Memory B cell (primary cell): Measurements from ENCODE around the gene BCAR1.
A peak's percentile ranks its signal among the peaks of the same experiment; 100 is the strongest.

Source experiments
- ATAC-seq: fragments of 150-1000 bp; cut with Tn5 transposase; 2 replicates; pipeline ENCODE4 v1.10.0; 2021; ENCODE audit warnings: low read depth, mild to moderate bottlenecking, moderate library complexity
- DNase-seq, 2 donors: peaks; one replicate each; pipeline ENCODE4 v3.0.0; 2022; ENCODE audit warnings: low spot score in 2 of 2
- H3K27ac Mint-ChIP-seq: one replicate; pipeline ENCODE4 v1.8.0; 2022; ENCODE audit warnings: mild to moderate bottlenecking, moderate library complexity, mixed read lengths
- H3K27me3 Mint-ChIP-seq: one replicate; pipeline ENCODE4 v1.8.0; 2022; ENCODE audit warnings: mixed read lengths
- H3K36me3 Mint-ChIP-seq: one replicate; pipeline ENCODE4 v1.8.0; 2022; ENCODE audit warnings: mild to moderate bottlenecking, mixed read lengths
- H3K4me1 Mint-ChIP-seq: one replicate; pipeline ENCODE4 v1.8.0; 2022; ENCODE audit warnings: mixed read lengths
- H3K4me3 Mint-ChIP-seq: one replicate; pipeline ENCODE4 v1.8.0; 2022; ENCODE audit warnings: mild to moderate bottlenecking, moderate library complexity, mixed read lengths
- H3K9me3 Mint-ChIP-seq: one replicate; pipeline ENCODE4 v1.8.0; 2022; ENCODE audit warnings: mixed read lengths

Gene BCAR1

GRCh38 chr16:75251280-75252048 lies at the start of gene BCAR1:
Gene BCAR1, minus strand, starts transcription at chr16:75251624. Its CDS starts 142 bp downstream, at chr16:75251482.
- ATAC-seq = peak; percentile 34
- Mint-ChIP-seq H3K36me3 (no peaks in the 10 kb centered on the region), H3K4me1 (peaks cover 9% of the 10 kb centered on the region), H3K4me3 (peak within 1 kb of the TSS; percentile 85), H3K27ac (no peak within 1 kb of the TSS), H3K27me3 (peaks cover 30% of the 10 kb centered on the region), H3K9me3 (no peaks in the 10 kb centered on the region)
- DNase-seq = no peak

DNA sequence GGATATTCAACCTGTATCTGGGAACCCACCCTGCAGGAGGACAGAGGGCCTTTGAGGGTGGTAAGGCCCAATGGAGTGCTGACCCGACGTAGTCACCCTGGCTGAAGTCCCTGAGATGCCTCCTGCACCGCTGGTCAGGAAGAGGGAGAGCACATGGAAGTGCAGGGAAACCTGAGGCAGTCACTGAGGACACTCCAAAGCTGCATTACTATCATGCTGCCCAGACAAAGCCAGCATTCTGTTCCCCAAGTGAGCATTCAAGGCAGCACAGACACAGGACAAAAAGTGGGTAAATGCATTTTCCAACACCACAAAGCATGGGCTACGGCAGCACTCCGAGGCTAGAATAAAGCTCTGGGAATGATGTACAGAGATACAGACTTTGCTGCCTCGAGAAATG lies 46.8 kb upstream of the BCAR1 start:
- H3K36me3 Mint-ChIP-seq = peaks cover 53% of the 10 kb centered on the region
- DNase-seq = no peak
- H3K4me1 Mint-ChIP-seq = no peaks in the 10 kb centered on the region
- H3K9me3 Mint-ChIP-seq = no peaks in the 10 kb centered on the region
- H3K27me3 Mint-ChIP-seq = peaks cover 1% of the 10 kb centered on the region
- no peak overlapping the region for H3K27ac Mint-ChIP-seq
- H3K4me3 Mint-ChIP-seq = no peak overlapping the region
- ATAC-seq = no peak

DNA sequence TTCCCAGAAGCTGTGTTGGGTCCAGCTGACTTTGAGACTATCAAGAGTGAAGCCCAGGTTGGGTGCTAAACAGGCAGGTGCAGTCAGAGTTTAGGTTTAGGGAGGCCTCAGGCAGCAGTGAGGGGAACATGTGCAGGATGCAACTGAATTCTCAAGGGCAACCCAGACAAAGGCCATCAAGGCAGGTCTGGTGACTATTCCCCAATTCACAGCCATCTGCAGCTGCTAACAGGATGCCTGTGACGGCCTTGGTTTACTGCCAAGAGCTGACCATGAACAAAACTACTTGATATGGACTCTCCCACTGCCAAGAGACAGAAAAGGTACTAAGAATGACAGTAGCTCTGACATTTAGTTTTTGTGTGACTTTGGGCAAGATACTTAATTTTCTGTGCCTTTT lies 45.2 kb upstream of the BCAR1 start:
- DNase-seq (no peak), ATAC-seq (no peak)
- H3K4me1 Mint-ChIP-seq = no peaks in the 10 kb centered on the region
- peaks cover 1% of the 10 kb centered on the region for H3K27me3 Mint-ChIP-seq
- peaks cover 62% of the 10 kb centered on the region for H3K36me3 Mint-ChIP-seq
- H3K27ac Mint-ChIP-seq = no peak overlapping the region
- H3K4me3 Mint-ChIP-seq = no peak overlapping the region
- no peaks in the 10 kb centered on the region for H3K9me3 Mint-ChIP-seq

DNA sequence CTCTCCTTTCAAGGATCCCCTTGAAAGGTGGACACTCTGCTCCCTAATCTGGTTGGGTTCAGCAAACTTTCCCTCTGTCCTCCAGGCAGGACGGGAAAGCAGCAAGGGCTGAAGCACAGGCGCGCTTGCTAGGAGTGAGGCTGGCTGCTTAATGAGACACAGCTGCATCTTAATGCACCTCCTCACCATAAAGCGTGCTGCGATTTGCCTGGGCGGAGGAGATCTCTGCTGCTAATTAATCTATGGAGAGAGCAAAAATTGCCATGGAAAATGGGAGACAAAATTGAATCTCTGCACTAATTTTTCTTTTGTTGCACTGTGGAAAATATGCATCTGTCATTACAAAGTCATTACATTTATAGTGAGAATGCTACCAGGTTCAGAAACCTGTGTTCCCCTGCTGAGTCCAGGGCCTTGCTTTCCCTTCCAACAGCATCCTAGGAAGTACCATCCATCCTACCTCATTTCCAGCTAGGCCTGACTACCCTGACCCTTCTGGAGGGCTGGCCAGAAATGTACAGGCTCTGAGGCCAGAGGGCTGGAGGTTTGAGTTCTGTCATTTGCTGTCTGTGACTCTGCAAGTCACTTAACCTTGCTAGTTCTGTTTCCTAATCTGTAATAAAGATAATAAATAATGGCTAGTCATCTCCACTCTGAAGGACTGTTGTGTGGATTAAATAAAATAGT lies 43.5 kb upstream of the BCAR1 start:
- Mint-ChIP-seq H3K27ac (no peak overlapping the region), H3K36me3 (peaks cover 61% of the 10 kb centered on the region), H3K4me3 (no peak overlapping the region), H3K27me3 (peaks cover 1% of the 10 kb centered on the region), H3K4me1 (no peaks in the 10 kb centered on the region), H3K9me3 (no peaks in the 10 kb centered on the region)
- ATAC-seq (no peak), DNase-seq (no peak)

DNA sequence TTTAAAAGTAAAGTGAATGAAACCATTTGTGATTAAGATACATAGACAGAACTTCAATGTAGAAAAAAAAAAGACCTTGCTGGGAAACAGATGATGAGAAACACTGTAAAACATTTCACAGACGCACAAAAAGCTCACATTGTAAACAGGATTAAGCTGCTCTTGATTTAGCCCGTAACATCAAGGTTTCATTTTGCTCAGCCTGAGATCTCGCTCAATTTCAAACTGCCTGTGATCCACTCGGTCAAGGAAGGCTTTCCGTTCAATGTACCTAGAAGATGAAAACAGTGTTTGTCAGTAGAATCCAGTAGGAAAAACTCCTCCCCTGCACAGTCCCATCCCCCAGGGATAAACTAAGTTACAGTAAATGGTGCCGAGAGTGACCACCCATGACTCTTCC lies 42.3 kb upstream of the BCAR1 start:
- Mint-ChIP-seq H3K4me3 (no peak overlapping the region), H3K27me3 (peaks cover 1% of the 10 kb centered on the region), H3K4me1 (peaks cover under 1% of the 10 kb centered on the region), H3K27ac (no peak overlapping the region), H3K36me3 (peaks cover 53% of the 10 kb centered on the region), H3K9me3 (no peaks in the 10 kb centered on the region)
- ATAC-seq (no peak), DNase-seq (no peak)

DNA sequence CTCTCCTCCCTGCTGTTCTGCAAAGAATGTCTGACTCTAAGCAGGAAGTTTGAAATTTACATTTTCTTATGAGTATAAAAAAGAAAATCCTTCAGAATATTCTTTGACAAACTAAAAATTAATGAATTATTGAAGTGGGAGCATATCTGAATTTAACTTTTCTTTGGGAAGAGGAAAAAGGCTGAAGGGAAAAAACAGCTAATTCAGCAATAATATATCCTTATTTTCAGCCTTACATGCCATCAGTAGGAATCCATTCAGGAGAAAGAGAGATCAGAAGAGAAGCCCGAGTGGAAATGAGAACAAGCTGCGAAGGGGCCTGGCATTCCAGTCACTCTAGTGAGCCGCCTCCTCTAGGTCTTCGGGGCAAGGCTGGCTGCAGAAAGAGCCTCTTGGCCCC lies 41.7 kb upstream of the BCAR1 start:
- Mint-ChIP-seq H3K27me3 (peaks cover 1% of the 10 kb centered on the region), H3K27ac (no peak overlapping the region), H3K4me3 (no peak overlapping the region), H3K4me1 (peaks cover 5% of the 10 kb centered on the region), H3K9me3 (no peaks in the 10 kb centered on the region), H3K36me3 (peaks cover 55% of the 10 kb centered on the region)
- no peak for ATAC-seq
- DNase-seq = no peak

- DNase-seq = no peak
- no peak for ATAC-seq
Measured at GRCh38 chr16:75292691-75293090, 41.3 kb upstream of the BCAR1 start.

GRCh38 chr16:75289189-75289588 lies 37.8 kb upstream of the BCAR1 start:
- no peaks in the 10 kb centered on the region for H3K9me3 Mint-ChIP-seq
- H3K27me3 Mint-ChIP-seq = no peaks in the 10 kb centered on the region
- ATAC-seq (no peak), DNase-seq (no peak)
- peaks cover 5% of the 10 kb centered on the region for H3K4me1 Mint-ChIP-seq
- peak overlapping the region; percentile 22 for H3K27ac Mint-ChIP-seq
- peaks cover 42% of the 10 kb centered on the region for H3K36me3 Mint-ChIP-seq
- no peak overlapping the region for H3K4me3 Mint-ChIP-seq

More at GRCh38 chr16:75292691-75293090, 41.3 kb upstream of the BCAR1 start:
- H3K27me3 Mint-ChIP-seq = peaks cover under 1% of the 10 kb centered on the region
- H3K4me1 Mint-ChIP-seq = peaks cover 5% of the 10 kb centered on the region
- H3K9me3 Mint-ChIP-seq = no peaks in the 10 kb centered on the region
- no peak overlapping the region for H3K27ac Mint-ChIP-seq
- H3K36me3 Mint-ChIP-seq = peaks cover 53% of the 10 kb centered on the region
- H3K4me3 Mint-ChIP-seq = no peak overlapping the region

DNA sequence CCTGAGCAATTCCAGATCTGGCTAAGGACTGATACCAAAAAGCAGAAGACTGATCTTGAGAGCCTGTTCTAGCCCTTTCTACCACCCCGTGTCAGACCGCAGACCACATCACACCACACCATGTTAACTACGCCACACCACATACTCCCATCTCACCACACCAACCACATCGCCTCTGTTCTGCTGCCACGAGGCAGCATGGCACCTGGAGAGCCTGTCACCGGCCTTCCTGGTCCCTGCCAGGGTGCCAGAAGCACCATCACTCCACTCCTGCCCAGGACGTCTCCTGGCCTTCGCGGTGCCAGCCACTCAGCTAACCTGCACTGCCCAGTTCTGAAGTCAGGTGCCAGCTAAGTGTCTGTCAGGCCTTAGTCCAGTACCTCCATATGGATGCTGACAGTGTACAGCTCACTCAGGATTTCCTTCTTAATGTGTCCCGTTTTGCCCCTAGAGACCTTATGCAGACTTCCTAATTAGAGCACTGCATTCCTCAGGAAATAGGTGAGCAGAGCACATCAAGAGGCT lies 37.2 kb upstream of the BCAR1 start:
- H3K27me3 Mint-ChIP-seq = no peaks in the 10 kb centered on the region
- DNase-seq = no peak
- peak; percentile 66 for ATAC-seq
- peaks cover 5% of the 10 kb centered on the region for H3K4me1 Mint-ChIP-seq
- peaks cover 36% of the 10 kb centered on the region for H3K36me3 Mint-ChIP-seq
- H3K4me3 Mint-ChIP-seq = peak overlapping the region; percentile 50
- H3K27ac Mint-ChIP-seq = peak overlapping the region; percentile 22
- H3K9me3 Mint-ChIP-seq = no peaks in the 10 kb centered on the region

DNA sequence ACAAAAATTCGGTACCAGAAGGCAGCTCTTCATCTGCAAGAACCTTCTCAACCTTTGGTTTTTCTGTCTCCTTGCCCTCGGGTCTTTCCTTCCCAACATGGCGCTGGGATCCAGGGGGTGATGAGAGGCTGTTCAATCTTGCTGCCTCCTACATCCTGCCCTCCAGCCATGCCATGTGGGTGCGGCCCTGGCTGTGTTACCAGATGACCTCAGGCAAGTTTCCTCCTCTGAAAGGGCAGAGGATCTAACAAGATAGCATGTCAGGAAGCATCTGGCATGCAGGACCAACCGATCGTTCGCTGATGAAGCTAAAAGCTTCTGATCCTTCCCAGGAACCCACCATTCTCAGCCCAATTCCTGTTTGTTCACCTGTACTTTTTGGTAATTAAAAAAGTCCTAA lies 36.8 kb upstream of the BCAR1 start:
- DNase-seq = no peak
- H3K36me3 Mint-ChIP-seq = peaks cover 35% of the 10 kb centered on the region
- no peaks in the 10 kb centered on the region for H3K27me3 Mint-ChIP-seq
- H3K27ac Mint-ChIP-seq = no peak overlapping the region
- H3K9me3 Mint-ChIP-seq = no peaks in the 10 kb centered on the region
- H3K4me3 Mint-ChIP-seq = no peak overlapping the region
- no peak for ATAC-seq
- H3K4me1 Mint-ChIP-seq = peaks cover 5% of the 10 kb centered on the region

DNA sequence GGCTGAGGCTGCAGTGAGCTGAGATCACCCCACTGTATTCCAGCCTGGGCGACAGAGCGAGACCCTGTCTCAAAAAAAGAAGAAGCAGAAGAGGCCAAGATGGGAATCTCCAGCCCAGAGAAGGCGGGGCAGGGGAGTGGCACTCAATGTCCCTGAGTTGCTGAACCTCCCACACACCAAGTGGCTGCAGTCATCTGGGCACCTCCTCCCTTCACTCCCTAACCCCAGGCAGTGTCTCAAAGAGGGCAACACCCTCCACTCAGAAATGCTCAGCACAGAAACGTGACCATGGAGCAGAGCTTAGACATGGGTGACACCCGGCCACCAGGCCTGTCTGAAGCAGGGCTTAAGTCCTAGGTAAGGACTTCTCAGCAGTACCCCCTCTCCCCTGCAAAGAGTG lies 36.3 kb upstream of the BCAR1 start:
- H3K27me3 Mint-ChIP-seq = no peaks in the 10 kb centered on the region
- H3K9me3 Mint-ChIP-seq = no peaks in the 10 kb centered on the region
- H3K4me3 Mint-ChIP-seq = no peak overlapping the region
- H3K36me3 Mint-ChIP-seq = peaks cover 30% of the 10 kb centered on the region
- peaks cover 5% of the 10 kb centered on the region for H3K4me1 Mint-ChIP-seq
- no peak for ATAC-seq
- H3K27ac Mint-ChIP-seq = no peak overlapping the region
- no peak for DNase-seq

- ATAC-seq (no peak), DNase-seq (no peak)
- Mint-ChIP-seq H3K27ac (no peak overlapping the region), H3K36me3 (peaks cover 18% of the 10 kb centered on the region), H3K9me3 (no peaks in the 10 kb centered on the region), H3K4me1 (peaks cover 5% of the 10 kb centered on the region), H3K27me3 (peaks cover 1% of the 10 kb centered on the region), H3K4me3 (no peak overlapping the region)
Measured at GRCh38 chr16:75286389-75286788, 35.0 kb upstream of the BCAR1 start.

GRCh38 chr16:75282466-75283281 lies 31.2 kb upstream of the BCAR1 start:
- H3K27me3 Mint-ChIP-seq = peaks cover 3% of the 10 kb centered on the region
- H3K4me1 Mint-ChIP-seq = no peaks in the 10 kb centered on the region
- peaks cover 7% of the 10 kb centered on the region for H3K36me3 Mint-ChIP-seq
- H3K4me3 Mint-ChIP-seq = no peak overlapping the region
- no peak for ATAC-seq
- no peaks in the 10 kb centered on the region for H3K9me3 Mint-ChIP-seq
- DNase-seq = no peak
- H3K27ac Mint-ChIP-seq = no peak overlapping the region

GRCh38 chr16:75281826-75282225 lies 30.4 kb upstream of the BCAR1 start:
- H3K9me3 Mint-ChIP-seq = no peaks in the 10 kb centered on the region
- no peaks in the 10 kb centered on the region for H3K4me1 Mint-ChIP-seq
- ATAC-seq = no peak
- peaks cover 3% of the 10 kb centered on the region for H3K27me3 Mint-ChIP-seq
- H3K27ac Mint-ChIP-seq = no peak overlapping the region
- no peak overlapping the region for H3K4me3 Mint-ChIP-seq
- H3K36me3 Mint-ChIP-seq = peaks cover 7% of the 10 kb centered on the region
- no peak for DNase-seq
